BJ (cell line): ENCODE measurements around the gene SHROOM3. TPM values are rescaled to one million over a fixed set of nuclear protein-coding genes. Genes with fewer than 3 reads are reported as not detected.

Experiments
- CTCF ChIA-PET: fragments of 350-600 bp; formaldehyde crosslinking; extraction: SDS; loops from one replicate; lab custom pipeline; 2021; ENCODE audit warnings: antibody characterized with exemption, inconsistent platforms; lab: Yijun Ruan, JAX
- POLR2A ChIA-PET: fragments of 300-600 bp; sonication (Branson Sonifier 250); formaldehyde crosslinking; extraction: SDS; loops from one replicate; lab custom pipeline; 2021; ENCODE audit warnings: antibody characterized with exemption; lab: Charles Lee
- DNase-seq: peaks from one replicate; pipeline ENCODE4 v3.0.0-alpha.2; 2011; ENCODE audit warnings: low read depth
- H3K27me3 ChIP-seq: 2 replicates; pipeline ENCODE4 v1.6.0; 2011; ENCODE audit warnings: low read length; ENCODE audit not compliant: control insufficient read depth, insufficient read depth
- H3K36me3 ChIP-seq: 2 replicates; pipeline ENCODE4 v1.5.1; 2011; ENCODE audit warnings: low read length; ENCODE audit not compliant: control insufficient read depth, insufficient read depth
- H3K4me3 ChIP-seq: 2 replicates; pipeline ENCODE4 v1.5.1; 2011; ENCODE audit warnings: low read depth, mild to moderate bottlenecking, control low read depth, low read length
- polyA plus RNA-seq: library from polyadenylated mRNA; depleted of rRNA; stranded (reverse); fragments of >200 nt; gene quantifications from 2 replicates; pipeline ENCODE4 v1.2.3, GENCODE V29; 2011
- TF ChIP-seq, protein P1 (sequence below): IDR thresholded peaks from 2 replicates; pipeline ENCODE4 v1.5.1; 2011; ENCODE audit warnings: low read depth, mild to moderate bottlenecking, control low read depth, inconsistent platforms, low read length, moderate library complexity; ENCODE audit not compliant: insufficient read depth

SHROOM3 gene
- polyA plus RNA-seq, 1 experiment: 46.1 TPM

DNA sequence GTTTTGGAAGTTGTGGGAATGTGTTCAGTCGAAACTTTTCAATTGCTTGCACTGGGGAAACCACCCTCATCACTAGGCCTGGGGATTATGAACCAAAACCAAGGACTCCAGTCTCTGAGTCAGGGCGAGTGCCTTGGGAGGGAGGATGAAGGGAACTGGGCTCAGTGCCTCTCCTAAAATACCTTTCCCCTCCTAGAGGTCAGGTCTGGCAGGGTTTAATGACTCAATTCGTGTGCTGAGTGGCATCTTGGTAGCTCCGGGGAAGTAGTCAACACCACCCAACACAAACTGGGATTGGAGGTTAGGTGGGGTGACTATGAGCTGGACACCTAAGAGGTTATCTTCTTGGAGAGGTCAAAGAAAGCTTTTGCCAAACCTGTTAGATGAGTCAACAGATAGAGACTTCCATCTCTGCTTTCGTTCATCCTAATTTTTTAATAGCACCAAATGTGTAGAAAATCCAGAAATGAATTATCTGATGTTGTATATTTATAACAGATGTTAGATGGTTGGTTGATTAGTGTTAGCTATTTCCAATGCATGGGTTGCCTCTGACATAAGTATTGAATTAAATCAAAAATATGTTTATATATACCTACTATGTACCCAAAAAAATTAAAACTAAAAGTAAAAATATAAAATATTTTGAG, 202.8 kb downstream of the SHROOM3 start:
- TF ChIP-seq, protein P1, sequence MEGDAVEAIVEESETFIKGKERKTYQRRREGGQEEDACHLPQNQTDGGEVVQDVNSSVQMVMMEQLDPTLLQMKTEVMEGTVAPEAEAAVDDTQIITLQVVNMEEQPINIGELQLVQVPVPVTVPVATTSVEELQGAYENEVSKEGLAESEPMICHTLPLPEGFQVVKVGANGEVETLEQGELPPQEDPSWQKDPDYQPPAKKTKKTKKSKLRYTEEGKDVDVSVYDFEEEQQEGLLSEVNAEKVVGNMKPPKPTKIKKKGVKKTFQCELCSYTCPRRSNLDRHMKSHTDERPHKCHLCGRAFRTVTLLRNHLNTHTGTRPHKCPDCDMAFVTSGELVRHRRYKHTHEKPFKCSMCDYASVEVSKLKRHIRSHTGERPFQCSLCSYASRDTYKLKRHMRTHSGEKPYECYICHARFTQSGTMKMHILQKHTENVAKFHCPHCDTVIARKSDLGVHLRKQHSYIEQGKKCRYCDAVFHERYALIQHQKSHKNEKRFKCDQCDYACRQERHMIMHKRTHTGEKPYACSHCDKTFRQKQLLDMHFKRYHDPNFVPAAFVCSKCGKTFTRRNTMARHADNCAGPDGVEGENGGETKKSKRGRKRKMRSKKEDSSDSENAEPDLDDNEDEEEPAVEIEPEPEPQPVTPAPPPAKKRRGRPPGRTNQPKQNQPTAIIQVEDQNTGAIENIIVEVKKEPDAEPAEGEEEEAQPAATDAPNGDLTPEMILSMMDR: no peak
- CTCF ChIA-PET: interaction anchor here (0.9 to 1.6 kb wide), 2 partner anchors 17 to 29 kb away, joined by 3 to 6 read pairs; no protein-coding TSS in a partner anchor
- Histone ChIP-seq H3K4me3 (no peak overlapping the region), H3K36me3 (no peaks in the 10 kb centered on the region), H3K27me3 (no peaks in the 10 kb centered on the region)
- POLR2A ChIA-PET: interaction anchor here (0.6 kb wide), 2 partner anchors 14 to 23 kb away, joined by 3 read pairs; no protein-coding TSS in a partner anchor
- DNase-seq: no peak

DNA sequence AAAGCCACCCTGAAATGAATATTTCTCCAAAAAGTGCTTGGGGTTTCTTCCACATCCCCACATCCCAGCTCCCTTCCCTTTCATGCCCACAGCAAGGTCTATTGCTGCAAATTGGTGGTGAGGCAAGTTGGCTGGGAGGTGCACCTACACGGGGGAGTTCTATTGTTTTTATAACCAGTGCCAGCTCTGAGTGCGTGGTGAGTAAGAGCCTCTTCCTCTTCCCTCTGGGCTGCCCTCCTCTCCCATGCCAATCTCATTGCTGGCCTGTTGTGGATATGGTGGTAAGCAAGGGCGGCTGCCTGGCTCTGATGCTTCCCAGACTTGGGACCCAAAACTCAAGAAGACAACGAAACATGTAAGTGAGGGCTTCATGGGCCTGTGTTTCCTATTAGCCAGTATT, 204.3 kb downstream of the SHROOM3 start:
- TF ChIP-seq, protein P1: no peak
- H3K36me3 ChIP-seq: no peaks in the 10 kb centered on the region
- no peak for DNase-seq
- ChIA-PET POLR2A (no interaction called here), CTCF (interaction anchor here (1.6 to 1.7 kb wide), 2 partner anchors 10 to 15 kb away, joined by 6 read pairs; no protein-coding TSS in a partner anchor)
- H3K27me3 ChIP-seq: no peaks in the 10 kb centered on the region
- H3K4me3 ChIP-seq: no peak overlapping the region

DNA sequence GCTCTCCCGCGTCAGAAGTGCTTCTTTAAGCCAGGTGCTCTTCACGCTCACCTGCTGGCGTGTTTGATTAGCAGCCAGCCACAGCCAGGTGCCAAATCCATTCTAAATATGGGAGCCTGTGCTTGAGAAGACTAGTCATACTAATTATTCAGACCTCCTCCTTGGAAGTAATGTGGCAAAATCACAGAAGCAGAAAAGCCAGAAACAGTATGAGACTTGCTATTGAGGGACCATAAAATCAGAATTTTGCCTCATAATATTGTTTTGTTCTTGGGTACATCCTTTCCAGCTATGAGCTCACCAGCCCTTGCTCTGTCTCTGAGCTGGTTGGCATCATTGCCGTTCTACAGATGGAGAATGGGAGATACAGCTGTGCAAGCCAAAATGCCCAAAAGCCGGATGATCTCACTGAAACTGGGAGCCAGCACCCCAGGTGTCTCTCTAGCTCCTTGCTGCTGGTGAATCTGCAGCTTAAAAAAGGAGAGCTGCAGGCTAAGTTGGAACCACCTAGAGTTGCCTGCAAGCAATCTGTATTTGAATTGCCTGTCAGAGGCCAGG, 205.4 kb downstream of the SHROOM3 start:
- H3K27me3 ChIP-seq: no peaks in the 10 kb centered on the region
- CTCF ChIA-PET: interaction anchor here (0.6 to 1.7 kb wide), 2 partner anchors 9 to 14 kb away, joined by 4 to 6 read pairs; no protein-coding TSS in a partner anchor
- TF ChIP-seq, protein P1: no peak
- H3K4me3 ChIP-seq: no peak overlapping the region
- POLR2A ChIA-PET: no interaction called here
- no peak for DNase-seq
- H3K36me3 ChIP-seq: no peaks in the 10 kb centered on the region

DNA sequence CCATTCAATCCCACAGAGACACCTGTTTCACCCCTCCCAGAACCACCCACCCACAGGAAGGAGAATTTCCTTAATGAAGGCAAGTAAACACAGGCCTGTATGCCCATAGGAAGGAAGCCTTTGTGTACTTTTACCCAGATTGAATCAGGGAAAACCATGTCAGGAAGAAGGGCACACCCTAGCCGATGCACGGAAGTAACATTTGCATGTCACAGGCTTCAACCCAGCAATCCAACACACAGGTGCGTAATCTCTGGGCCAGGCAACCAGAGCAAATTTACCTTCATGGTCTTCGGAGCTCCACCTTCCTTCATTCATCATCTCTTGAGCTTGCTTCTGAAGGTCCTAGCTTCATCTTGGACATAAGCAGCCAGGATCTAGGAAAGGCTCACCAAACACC, 206.3 kb downstream of the SHROOM3 start:
- CTCF ChIA-PET: no interaction called here
- DNase-seq: no peak
- TF ChIP-seq, protein P1: no peak
- POLR2A ChIA-PET: no interaction called here
- Histone ChIP-seq H3K36me3 (no peaks in the 10 kb centered on the region), H3K27me3 (no peaks in the 10 kb centered on the region), H3K4me3 (no peak overlapping the region)

DNA sequence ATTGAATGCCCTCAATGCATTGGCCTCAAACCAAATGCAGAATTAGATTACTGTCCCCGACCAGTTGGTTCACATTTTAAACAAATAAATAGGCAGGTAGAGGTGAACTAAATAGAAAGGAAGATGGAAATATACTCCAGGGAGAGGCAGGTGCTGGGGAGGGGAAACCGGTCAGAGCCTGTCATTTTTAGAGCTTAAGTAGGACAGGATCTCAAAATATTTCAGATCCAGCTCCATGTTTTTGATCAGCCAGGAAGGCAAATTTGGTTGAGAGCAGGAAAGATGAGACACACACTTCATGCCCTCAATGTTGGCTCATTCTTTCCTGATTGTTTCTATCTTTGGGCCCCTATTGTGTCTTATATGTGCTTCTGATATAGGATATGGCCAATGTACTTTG, 206.7 kb downstream of the SHROOM3 start:
- no peak overlapping the region for H3K4me3 ChIP-seq
- no peaks in the 10 kb centered on the region for H3K27me3 ChIP-seq
- TF ChIP-seq, protein P1: no peak
- no peaks in the 10 kb centered on the region for H3K36me3 ChIP-seq
- CTCF ChIA-PET: no interaction called here
- POLR2A ChIA-PET: no interaction called here
- DNase-seq: no peak
